Measurements from ENCODE around the gene NRN1.

GRCh38 chr6:6006006-6006427, 708 bp downstream of the NRN1 start:
- no peak for TF ChIP-seq CTCF (IDR thresholded peaks at IDR 0.05; ENCODE audit: extremely low read depth in 1 of 2, insufficient read depth in 1 of 2, low read depth in 1 of 2, low read length in 2 of 2)
- no peak for TF ChIP-seq POLR2A (IDR thresholded peaks at IDR 0.05; ENCODE audit: low read depth, low read length)
- TF ChIP-seq JUN (IDR thresholded peaks at IDR 0.05; ENCODE audit: borderline replicate concordance, insufficient read depth, insufficient read length, low read depth) = no peak
- TF ChIP-seq EZH2 (IDR thresholded peaks at IDR 0.05; ENCODE audit: borderline replicate concordance, low read depth, low read length, severe bottlenecking) = no peak
- no peak for TF ChIP-seq MYC (IDR thresholded peaks at IDR 0.05; ENCODE audit: low read depth, low read length)

Measured in endothelial cell of umbilical vein (primary cell).